GM19468 (cell line): ENCODE results near the gene SIRT5.

ENCODE experiments used
- ATAC-seq: cut with Tn5 transposase; IDR thresholded peaks from one replicate; pipeline ENCODE4 v1.9.1; 2021; ENCODE audit warnings: mild to moderate bottlenecking, moderate library complexity, moderate number of reproducible peaks; ENCODE audit not compliant: unreplicated experiment; ENCODE audit errors: extremely low read depth

The SIRT5 gene

GRCh38 chr6:13548500-13549210, 25.7 kb upstream of the SIRT5 start:
- no peak for ATAC-seq

GRCh38 chr6:13550656-13551055, 23.7 kb upstream of the SIRT5 start:
- ATAC-seq, result no peak

GRCh38 chr6:13553646-13554045, 20.8 kb upstream of the SIRT5 start:
- ATAC-seq, result no peak

- no peak for ATAC-seq
Measured at GRCh38 chr6:13554929-13555333, 19.5 kb upstream of the SIRT5 start.

GRCh38 chr6:13557841-13558240, 16.6 kb upstream of the SIRT5 start:
- ATAC-seq, result no peak

- no peak for ATAC-seq
Measured at GRCh38 chr6:13558718-13559117, 15.7 kb upstream of the SIRT5 start.

GRCh38 chr6:13559251-13559650, 15.2 kb upstream of the SIRT5 start:
- no peak for ATAC-seq

GRCh38 chr6:13559968-13560650, 14.3 kb upstream of the SIRT5 start:
- ATAC-seq, result no peak

- ATAC-seq, result no peak
Measured at GRCh38 chr6:13560651-13561044, 13.8 kb upstream of the SIRT5 start.

GRCh38 chr6:13561624-13562267, 12.7 kb upstream of the SIRT5 start:
- no peak for ATAC-seq

- no peak for ATAC-seq
Measured at GRCh38 chr6:13563009-13563408, 11.4 kb upstream of the SIRT5 start.

- no peak for ATAC-seq
Measured at GRCh38 chr6:13565921-13566320, 8.5 kb upstream of the SIRT5 start.

- ATAC-seq, result no peak
Measured at GRCh38 chr6:13566500-13566899, 7.9 kb upstream of the SIRT5 start.

- no peak for ATAC-seq
Measured at GRCh38 chr6:13568970-13569369, 5.4 kb upstream of the SIRT5 start.

- ATAC-seq, result no peak
Measured at GRCh38 chr6:13572240-13572639, 2.2 kb upstream of the SIRT5 start.

GRCh38 chr6:13572951-13573654, 1.3 kb upstream of the SIRT5 start:
- no peak for ATAC-seq

- no peak for ATAC-seq
Measured at GRCh38 chr6:13573669-13574110, 711 bp upstream of the SIRT5 start.

GRCh38 chr6:13574149-13574570, 241 bp upstream of the SIRT5 start:
- ATAC-seq, result peak; percentile 78

GRCh38 chr6:13575377-13575775, 975 bp downstream of the SIRT5 start:
- ATAC-seq, result no peak

GRCh38 chr6:13576017-13576416, 1.6 kb downstream of the SIRT5 start:
- no peak for ATAC-seq

GRCh38 chr6:13577926-13578325, 3.5 kb downstream of the SIRT5 start:
- ATAC-seq, result no peak
